Kidney capillary endothelial cell (primary cell): ENCODE data around the gene SPDYC.

ENCODE experiments used
- DNase-seq: peaks from one replicate; pipeline ENCODE4 v3.0.0-alpha.2; 2018; ENCODE audit warnings: low spot score

Gene SPDYC

GRCh38 chr11:65170058-65170534 is at the start of gene SPDYC:
Gene SPDYC (plus strand): TSS chr11:65170233. CDS start chr11:65171358, 1,125 bp downstream.
- no peak for DNase-seq

GRCh38 chr11:65120831-65121230 is 49.2 kb upstream of the SPDYC start:
- no peak for DNase-seq

GRCh38 chr11:65121447-65121864 is 48.6 kb upstream of the SPDYC start:
- no peak for DNase-seq

- DNase-seq: peak; percentile 95
Measured at GRCh38 chr11:65121865-65122696, 48.0 kb upstream of the SPDYC start, which contains the start of the genes FAU and MRPL49. Gene FAU (minus strand): TSS chr11:65122134. CDS start chr11:65121813, 321 bp downstream. Gene MRPL49 (plus strand): TSS chr11:65122321. CDS start chr11:65122347, 26 bp downstream.

- no peak for DNase-seq
Measured at GRCh38 chr11:65124480-65125196, 45.4 kb upstream of the SPDYC start.

GRCh38 chr11:65125197-65126056 is 44.6 kb upstream of the SPDYC start:
- DNase-seq: no peak

GRCh38 chr11:65126624-65127274 is 43.3 kb upstream of the SPDYC start:
- no peak for DNase-seq

GRCh38 chr11:65127473-65128181 is 42.4 kb upstream of the SPDYC start:
- no peak for DNase-seq

- no peak for DNase-seq
Measured at GRCh38 chr11:65128182-65129145, 41.6 kb upstream of the SPDYC start.

- DNase-seq: no peak
Measured at GRCh38 chr11:65129649-65130441, 40.2 kb upstream of the SPDYC start.

GRCh38 chr11:65130631-65131416 is 39.2 kb upstream of the SPDYC start:
- DNase-seq: no peak

- no peak for DNase-seq
Measured at GRCh38 chr11:65131417-65131776, 38.6 kb upstream of the SPDYC start.

- DNase-seq: no peak
Measured at GRCh38 chr11:65131895-65132237, 38.2 kb upstream of the SPDYC start.

GRCh38 chr11:65132238-65132987 is 37.6 kb upstream of the SPDYC start:
- DNase-seq: no peak

GRCh38 chr11:65132988-65133700 is 36.9 kb upstream of the SPDYC start:
- no peak for DNase-seq

GRCh38 chr11:65133724-65134123 is 36.3 kb upstream of the SPDYC start:
- DNase-seq: no peak
